ENCODE data around the gene ZNF532.

DNA sequence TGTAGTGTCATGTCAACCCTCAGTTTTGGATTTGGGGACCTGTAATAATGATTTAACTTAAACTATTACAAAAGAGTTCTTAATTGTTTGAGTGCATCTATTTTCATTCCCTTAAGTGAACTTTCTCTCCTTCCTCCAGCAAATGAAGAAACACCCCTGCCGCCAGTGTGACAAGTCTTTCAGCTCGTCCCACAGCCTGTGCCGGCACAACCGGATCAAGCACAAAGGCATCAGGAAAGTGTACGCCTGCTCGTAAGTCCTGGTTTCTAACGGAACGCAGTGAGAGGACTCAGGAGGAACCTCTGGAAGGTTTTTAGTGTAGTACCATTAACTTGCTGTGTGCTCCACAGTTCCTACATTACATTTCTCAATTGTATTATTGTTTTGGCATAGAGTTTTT lies 114.2 kb downstream of the ZNF532 start:
- TF ChIP-seq EZH2 (IDR thresholded peaks at IDR 0.05): no peak
- no peak for TF ChIP-seq POLR2AphosphoS5 (IDR thresholded peaks at IDR 0.05; ENCODE audit: borderline replicate concordance, low read depth, low read length)

Measured in SK-N-MC (cell line).